Activated CD8-positive, alpha-beta T cell treated with anti-CD3 and anti-CD28 coated beads for 36 hours (primary cell): ENCODE measurements around the gene RFC2. TPM values are rescaled to one million over a fixed set of nuclear protein-coding genes. Genes with fewer than 3 reads are reported as not detected.

Source experiments
- ATAC-seq: fragments of 200-7000 bp; cut with Tn5 transposase; one replicate; pipeline ENCODE4 v1.10.0; 2021; ENCODE audit warnings: mild to moderate bottlenecking, moderate library complexity
- CTCF ChIA-PET: fragments of 350-600 bp; sonication (Branson Sonifier 250); formaldehyde crosslinking; loops from one replicate; lab custom pipeline; 2021; ENCODE audit warnings: antibody characterized with exemption; lab: Charles Lee
- POLR2A ChIA-PET: fragments of 350-600 bp; sonication (Branson Sonifier 250); formaldehyde crosslinking; loops from one replicate; lab custom pipeline; 2021; ENCODE audit warnings: antibody characterized with exemption; lab: Charles Lee
- DNase-seq: peaks from one replicate; pipeline ENCODE4 v3.0.0-alpha.2; 2020
- H3K27ac Mint-ChIP-seq: one replicate; pipeline ENCODE4 v1.8.0; 2021; ENCODE audit warnings: mild to moderate bottlenecking, mixed read lengths
- H3K27me3 Mint-ChIP-seq: one replicate; pipeline ENCODE4 v1.8.0; 2021; ENCODE audit warnings: mixed read lengths
- H3K36me3 Mint-ChIP-seq: one replicate; pipeline ENCODE4 v1.8.0; 2021; ENCODE audit warnings: low read depth, mixed read lengths
- H3K4me1 Mint-ChIP-seq: one replicate; pipeline ENCODE4 v1.8.0; 2021; ENCODE audit warnings: low read depth, mixed read lengths
- H3K4me3 Mint-ChIP-seq: one replicate; pipeline ENCODE4 v1.8.0; 2021; ENCODE audit warnings: mild to moderate bottlenecking, moderate library complexity, mixed read lengths
- H3K9me3 Mint-ChIP-seq: one replicate; pipeline ENCODE4 v1.8.0; 2021; ENCODE audit warnings: mixed read lengths
- intact Hi-C: fragments of 100-400 bp; cut with micrococcal nuclease; formaldehyde crosslinking; loops from one replicate; pipeline ENCODE4 v1.10.0; 2022
- total RNA-seq, 2 experiments: library from RNA; stranded (reverse); gene quantifications; one replicate each; pipeline ENCODE4 v1.2.3, GENCODE V29; 2021
- TF ChIP-seq, protein P1 (sequence below): fragments of 200-600 bp; IDR thresholded peaks from one replicate; pipeline ENCODE4 v1.8.0; 2022; ENCODE audit warnings: antibody characterized with exemption, mild to moderate bottlenecking

RFC2 gene
- total RNA-seq, 2 experiments from 2014 or later, result 90.7 to 91.8 TPM

DNA sequence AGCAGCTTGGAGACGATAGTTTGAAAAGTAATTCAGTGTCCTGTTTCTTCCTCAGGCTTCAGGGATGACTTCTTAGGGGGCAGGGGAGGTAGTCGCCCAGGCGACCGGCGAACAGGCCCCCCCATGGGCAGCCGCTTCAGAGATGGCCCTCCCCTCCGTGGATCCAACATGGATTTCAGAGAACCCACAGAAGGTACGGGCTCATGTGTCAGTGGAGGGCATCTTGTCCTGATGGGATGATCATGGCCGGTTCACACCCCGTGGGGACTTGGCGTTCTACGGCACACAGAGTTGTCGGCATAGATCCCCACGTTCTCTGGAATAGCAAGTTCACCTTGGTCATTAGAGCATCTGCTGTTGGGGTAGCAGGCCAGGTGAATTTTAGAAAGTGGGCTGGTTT lies 59.5 kb downstream of the RFC2 start:
- DNase-seq (no peak), ATAC-seq (peak; percentile 13)
- H3K4me3 Mint-ChIP-seq, result no peak overlapping the region
- H3K9me3 Mint-ChIP-seq, result no peaks in the 10 kb centered on the region
- intact Hi-C loops, result no loop called here
- peak overlapping the region; percentile 83 for H3K27ac Mint-ChIP-seq
- CTCF ChIA-PET, result interaction anchor here (1.6 kb wide), 1 partner anchor 8 kb away, joined by 6 read pairs; no protein-coding TSS in a partner anchor
- no peaks in the 10 kb centered on the region for H3K27me3 Mint-ChIP-seq
- peaks cover 24% of the 10 kb centered on the region for H3K4me1 Mint-ChIP-seq
- POLR2A ChIA-PET, result interaction anchor here (1.0 to 3.2 kb wide), 6 partner anchors 11 to 111 kb away, joined by 4 to 23 read pairs (median 6); partner anchors contain the start of gene LIMK1
- H3K36me3 Mint-ChIP-seq, result peaks cover 61% of the 10 kb centered on the region
- TF ChIP-seq, protein P1, sequence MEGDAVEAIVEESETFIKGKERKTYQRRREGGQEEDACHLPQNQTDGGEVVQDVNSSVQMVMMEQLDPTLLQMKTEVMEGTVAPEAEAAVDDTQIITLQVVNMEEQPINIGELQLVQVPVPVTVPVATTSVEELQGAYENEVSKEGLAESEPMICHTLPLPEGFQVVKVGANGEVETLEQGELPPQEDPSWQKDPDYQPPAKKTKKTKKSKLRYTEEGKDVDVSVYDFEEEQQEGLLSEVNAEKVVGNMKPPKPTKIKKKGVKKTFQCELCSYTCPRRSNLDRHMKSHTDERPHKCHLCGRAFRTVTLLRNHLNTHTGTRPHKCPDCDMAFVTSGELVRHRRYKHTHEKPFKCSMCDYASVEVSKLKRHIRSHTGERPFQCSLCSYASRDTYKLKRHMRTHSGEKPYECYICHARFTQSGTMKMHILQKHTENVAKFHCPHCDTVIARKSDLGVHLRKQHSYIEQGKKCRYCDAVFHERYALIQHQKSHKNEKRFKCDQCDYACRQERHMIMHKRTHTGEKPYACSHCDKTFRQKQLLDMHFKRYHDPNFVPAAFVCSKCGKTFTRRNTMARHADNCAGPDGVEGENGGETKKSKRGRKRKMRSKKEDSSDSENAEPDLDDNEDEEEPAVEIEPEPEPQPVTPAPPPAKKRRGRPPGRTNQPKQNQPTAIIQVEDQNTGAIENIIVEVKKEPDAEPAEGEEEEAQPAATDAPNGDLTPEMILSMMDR, result no peak

DNA sequence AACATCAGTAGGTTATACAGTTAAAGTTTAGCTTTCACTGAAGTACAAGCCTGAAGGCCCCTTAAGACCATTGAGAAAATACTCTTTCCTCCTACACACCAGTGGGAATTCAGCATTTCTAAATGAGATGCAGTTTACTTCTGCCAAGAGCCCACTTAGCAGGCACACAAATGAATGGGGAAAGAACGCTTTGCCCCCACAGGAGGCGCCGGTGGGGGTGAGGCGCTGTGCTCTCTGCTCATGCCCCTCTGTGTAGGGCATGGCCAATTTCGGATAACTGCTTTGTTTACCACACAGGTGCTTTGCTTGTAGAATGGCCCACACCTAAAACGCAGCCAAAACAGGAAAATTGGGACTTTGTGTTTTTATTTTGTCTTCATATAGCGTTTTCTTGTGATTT lies 60.3 kb downstream of the RFC2 start:
- CTCF ChIA-PET, result interaction anchor here (1.6 to 3.8 kb wide), 4 partner anchors 9 to 207 kb away, joined by 4 to 36 read pairs (median 6); no protein-coding TSS in a partner anchor
- intact Hi-C loops, result no loop called here
- Mint-ChIP-seq H3K27ac (no peak overlapping the region), H3K27me3 (no peaks in the 10 kb centered on the region), H3K36me3 (peaks cover 67% of the 10 kb centered on the region), H3K4me3 (no peak overlapping the region), H3K4me1 (peaks cover 24% of the 10 kb centered on the region), H3K9me3 (no peaks in the 10 kb centered on the region)
- DNase-seq (no peak), ATAC-seq (no peak)
- POLR2A ChIA-PET, result interaction anchor here (0.8 to 3.2 kb wide), 8 partner anchors 10 to 600 kb away, joined by 3 to 23 read pairs (median 6); partner anchors contain the start of gene LIMK1
- TF ChIP-seq, protein P1, result no peak

DNA sequence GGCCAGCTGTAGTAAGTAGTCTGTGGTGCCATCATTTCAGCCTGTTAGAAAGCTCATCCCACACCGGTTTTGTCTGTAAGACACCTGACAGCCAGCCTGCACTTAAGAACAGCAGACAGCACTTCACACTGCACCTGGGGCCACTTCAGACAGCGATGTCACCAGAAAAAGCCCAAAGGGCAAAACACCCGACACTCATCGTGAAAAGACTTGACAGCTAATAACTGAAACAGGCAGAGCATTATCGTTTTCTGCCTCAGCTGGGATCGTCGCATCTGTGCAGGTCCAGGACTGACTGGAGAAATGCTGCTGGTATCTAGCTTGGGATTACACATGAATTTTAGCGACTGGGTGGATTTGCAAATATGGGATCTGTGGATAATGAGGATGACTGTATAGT lies 61.1 kb downstream of the RFC2 start:
- ChIA-PET CTCF (interaction anchor here (1.1 to 3.8 kb wide), 6 partner anchors 9 to 208 kb away, joined by 4 to 36 read pairs (median 6); no protein-coding TSS in a partner anchor), POLR2A (interaction anchor here (0.6 to 3.2 kb wide), 7 partner anchors 10 to 599 kb away, joined by 3 to 23 read pairs (median 6); partner anchors contain the start of gene LIMK1)
- TF ChIP-seq, protein P1, result no peak
- DNase-seq (no peak), ATAC-seq (no peak)
- H3K36me3 Mint-ChIP-seq, result peaks cover 75% of the 10 kb centered on the region
- intact Hi-C loops, result no loop called here
- peak overlapping the region; percentile 57 for H3K27ac Mint-ChIP-seq
- H3K9me3 Mint-ChIP-seq, result no peaks in the 10 kb centered on the region
- H3K27me3 Mint-ChIP-seq, result no peaks in the 10 kb centered on the region
- H3K4me1 Mint-ChIP-seq, result peaks cover 24% of the 10 kb centered on the region
- no peak overlapping the region for H3K4me3 Mint-ChIP-seq

DNA sequence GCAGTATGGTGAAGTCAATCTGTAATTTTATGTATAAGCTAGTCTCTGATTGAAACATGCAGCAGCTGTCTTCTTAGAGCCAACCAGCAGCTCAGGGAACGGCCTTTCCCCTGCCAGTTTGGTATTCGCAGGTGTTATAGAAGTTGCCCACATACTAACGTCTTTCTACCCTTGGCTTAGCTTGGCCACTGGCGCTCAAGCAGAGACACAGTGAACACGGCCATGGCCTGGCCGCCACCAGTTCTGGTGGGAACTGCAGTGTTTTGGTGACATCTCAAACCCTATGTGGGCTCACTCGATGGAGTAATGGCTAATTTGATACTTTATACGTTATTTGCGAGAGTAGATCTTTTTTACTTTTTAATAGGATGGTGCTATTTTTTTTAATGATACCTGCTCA lies 63.0 kb downstream of the RFC2 start:
- TF ChIP-seq, protein P1, result no peak
- ATAC-seq (no peak), DNase-seq (no peak)
- H3K27me3 Mint-ChIP-seq, result no peaks in the 10 kb centered on the region
- intact Hi-C loops, result no loop called here
- ChIA-PET CTCF (interaction anchor here (0.8 to 3.8 kb wide), 5 partner anchors 11 to 123 kb away, joined by 3 to 36 read pairs (median 5); no protein-coding TSS in a partner anchor), POLR2A (interaction anchor here (0.7 to 1.5 kb wide), 4 partner anchors 10 to 16 kb away, joined by 3 to 6 read pairs (median 4); no protein-coding TSS in a partner anchor)
- H3K27ac Mint-ChIP-seq, result no peak overlapping the region
- no peak overlapping the region for H3K4me3 Mint-ChIP-seq
- peaks cover 35% of the 10 kb centered on the region for H3K4me1 Mint-ChIP-seq
- H3K9me3 Mint-ChIP-seq, result no peaks in the 10 kb centered on the region
- peaks cover 76% of the 10 kb centered on the region for H3K36me3 Mint-ChIP-seq

DNA sequence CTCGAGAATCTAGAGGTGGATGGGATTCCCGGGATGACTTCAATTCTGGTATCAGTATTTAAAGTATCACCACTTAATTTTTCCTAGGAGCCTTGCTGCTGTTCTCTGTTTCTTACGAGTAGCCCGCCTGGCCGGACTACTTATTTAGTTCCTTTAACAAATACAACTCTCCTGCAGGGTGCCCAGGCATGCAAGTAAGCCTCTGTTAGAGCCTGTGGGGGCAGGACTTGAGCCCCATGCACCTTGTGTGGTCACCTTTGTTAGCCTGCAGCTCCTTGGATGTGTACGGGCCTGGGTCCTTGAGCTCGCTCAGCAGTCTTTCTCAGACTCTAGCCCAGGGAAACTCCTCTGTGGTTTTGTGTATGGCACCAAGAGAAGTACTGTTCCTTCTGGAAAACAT lies 63.9 kb downstream of the RFC2 start:
- H3K27me3 Mint-ChIP-seq, result no peaks in the 10 kb centered on the region
- CTCF ChIA-PET, result interaction anchor here (0.8 to 3.8 kb wide), 5 partner anchors 10 to 223 kb away, joined by 3 to 36 read pairs (median 5); no protein-coding TSS in a partner anchor
- H3K4me3 Mint-ChIP-seq, result no peak overlapping the region
- H3K4me1 Mint-ChIP-seq, result peaks cover 39% of the 10 kb centered on the region
- no peak overlapping the region for H3K27ac Mint-ChIP-seq
- TF ChIP-seq, protein P1, result no peak
- POLR2A ChIA-PET, result interaction anchor here (0.7 to 2.2 kb wide), 5 partner anchors 10 to 16 kb away, joined by 3 to 16 read pairs (median 5); no protein-coding TSS in a partner anchor
- peaks cover 77% of the 10 kb centered on the region for H3K36me3 Mint-ChIP-seq
- H3K9me3 Mint-ChIP-seq, result no peaks in the 10 kb centered on the region
- intact Hi-C loops, result no loop called here
- ATAC-seq (no peak), DNase-seq (no peak)
